Trophoblast cell (in vitro differentiated cells and primary cell): ENCODE measurements around the gene LIN7B.
A peak's percentile ranks its signal among the peaks of the same experiment; 100 is the strongest.

Experiments
- DNase-seq, 2 donors: peaks; one replicate each; pipeline ENCODE4 v3.0.0-alpha.2; 2016
- H2AFZ ChIP-seq: 2 replicates; pipeline ENCODE4 v1.6.1; 2013; ENCODE audit warnings: low read length, moderate library complexity, mild to moderate bottlenecking; ENCODE audit not compliant: insufficient read depth, poor library complexity
- H2AK5ac ChIP-seq: 2 replicates; pipeline ENCODE4 v1.6.1; 2013; ENCODE audit warnings: mild to moderate bottlenecking, low read length
- H2BK120ac ChIP-seq: 2 replicates; pipeline ENCODE4 v1.6.1; 2013; ENCODE audit warnings: low read length, mild to moderate bottlenecking, moderate library complexity; ENCODE audit not compliant: insufficient read depth, poor library complexity
- H2BK12ac ChIP-seq: 2 replicates; pipeline ENCODE4 v1.6.1; 2013; ENCODE audit warnings: mild to moderate bottlenecking, low read length, moderate library complexity
- H2BK5ac ChIP-seq: 2 replicates; pipeline ENCODE4 v1.6.1; 2013; ENCODE audit warnings: low read length, low read depth, moderate library complexity, mild to moderate bottlenecking; ENCODE audit not compliant: poor library complexity
- H3K14ac ChIP-seq: 2 replicates; pipeline ENCODE4 v1.6.1; 2013; ENCODE audit warnings: mild to moderate bottlenecking, low read length
- H3K18ac ChIP-seq: 2 replicates; pipeline ENCODE4 v1.6.1; 2013; ENCODE audit warnings: mild to moderate bottlenecking, low read length
- H3K23ac ChIP-seq: 2 replicates; pipeline ENCODE4 v1.6.1; 2013; ENCODE audit warnings: low read length
- H3K27ac ChIP-seq: 2 replicates; pipeline ENCODE4 v1.5.1; 2013; ENCODE audit warnings: low read depth, mild to moderate bottlenecking, inconsistent platforms, low read length, moderate library complexity
- H3K27me3 ChIP-seq: 2 replicates; pipeline ENCODE4 v1.6.1; 2013; ENCODE audit warnings: inconsistent platforms, mild to moderate bottlenecking, low read length, moderate library complexity; ENCODE audit not compliant: insufficient read depth
- H3K36me3 ChIP-seq, 2 experiments: 1 replicate in 1 of 2; 2 replicates in 1 of 2; pipeline ENCODE4 v1.6.1; 2013; ENCODE audit warnings: low read length in 2 of 2, mild to moderate bottlenecking in 2 of 2, moderate library complexity in 1 of 2; ENCODE audit not compliant: insufficient read depth in 2 of 2, control insufficient read depth in 1 of 2
- H3K4ac ChIP-seq: 2 replicates; pipeline ENCODE4 v1.6.1; 2013; ENCODE audit warnings: low read depth, mild to moderate bottlenecking, low read length, moderate library complexity
- H3K4me1 ChIP-seq, 2 experiments: 1 replicate in 1 of 2; 2 replicates in 1 of 2; pipeline ENCODE4 v1.6.1; 2013; ENCODE audit warnings: low read length in 2 of 2, mild to moderate bottlenecking in 2 of 2, moderate library complexity in 1 of 2; ENCODE audit not compliant: insufficient read depth in 2 of 2, control insufficient read depth in 1 of 2
- H3K4me2 ChIP-seq: 2 replicates; pipeline ENCODE4 v1.6.1; 2013; ENCODE audit warnings: inconsistent platforms, mild to moderate bottlenecking, low read length, moderate library complexity
- H3K4me3 ChIP-seq: 2 replicates; pipeline ENCODE4 v1.5.1; 2013; ENCODE audit warnings: mild to moderate bottlenecking, low read depth, low read length, inconsistent platforms
- H3K79me1 ChIP-seq: one replicate; pipeline ENCODE4 v1.6.1; 2013; ENCODE audit warnings: low read length
- H3K79me2 ChIP-seq: 2 replicates; pipeline ENCODE4 v1.6.1; 2013; ENCODE audit warnings: low read length, mild to moderate bottlenecking; ENCODE audit not compliant: control insufficient read depth, insufficient read depth, poor library complexity
- H3K9ac ChIP-seq: 2 replicates; pipeline ENCODE4 v1.6.1; 2013; ENCODE audit warnings: mild to moderate bottlenecking, low read length
- H3K9me3 ChIP-seq: 2 replicates; pipeline ENCODE4 v1.6.1; 2013; ENCODE audit warnings: low read depth, mild to moderate bottlenecking, control low read depth, inconsistent platforms, low read length; ENCODE audit not compliant: insufficient read depth
- H4K12ac ChIP-seq: 2 replicates; pipeline ENCODE4 v1.6.1; 2013; ENCODE audit warnings: low read depth, mild to moderate bottlenecking, low read length, moderate library complexity
- H4K8ac ChIP-seq: 2 replicates; pipeline ENCODE4 v1.6.1; 2013; ENCODE audit warnings: low read depth, mild to moderate bottlenecking, low read length, moderate library complexity
- H4K91ac ChIP-seq: one replicate; pipeline ENCODE4 v1.6.1; 2013; ENCODE audit warnings: low read depth, mild to moderate bottlenecking, low read length, moderate library complexity
- WGBS: extraction: QIAGEN DNeasy Blood & Tissue Kit; methylation state at CpG from one replicate; pipeline ENCODE4 v1.1.7; 2013; ENCODE audit warnings: missing lambda C conversion rate; ENCODE audit not compliant: insufficient read length, insufficient coverage; ENCODE audit errors: extremely low coverage; 5-methylcytosine and 5-hydroxymethylcytosine counted together

Gene LIN7B

GRCh38 chr19:49157445-49158224 is 43.5 kb downstream of the LIN7B start, which contains the start of gene TRPM4:
Gene TRPM4, plus strand, starts transcription at chr19:49157792. Its CDS starts 75 bp downstream, at chr19:49157867.
- no peaks in the 10 kb centered on the region for H3K27me3 ChIP-seq
- no peak within 1 kb of the TSS for H3K23ac ChIP-seq
- H3K9ac ChIP-seq = peak within 1 kb of the TSS; percentile 55
- peak within 1 kb of the TSS; percentile 68 for H3K4ac ChIP-seq
- H3K14ac ChIP-seq = peak within 1 kb of the TSS; percentile 91
- H4K8ac ChIP-seq = peak within 1 kb of the TSS; percentile 88
- peak within 1 kb of the TSS; percentile 94 for H4K91ac ChIP-seq
- H2BK5ac ChIP-seq = peak within 1 kb of the TSS; percentile 87
- peaks cover 10% of the 10 kb centered on the region for H3K79me1 ChIP-seq
- H2AK5ac ChIP-seq = peak within 1 kb of the TSS; percentile 61
- WGBS = no CpG with 5 or more reads among the region's 41 CpGs
- H3K27ac ChIP-seq = peak within 1 kb of the TSS; percentile 47
- H2AFZ ChIP-seq = peak within 1 kb of the TSS; percentile 92
- peak within 1 kb of the TSS; percentile 71 for H4K12ac ChIP-seq
- peaks cover 4% of the 10 kb centered on the region for H3K9me3 ChIP-seq
- peak within 1 kb of the TSS; percentile 92 for H3K18ac ChIP-seq
- H3K79me2 ChIP-seq = peaks cover 6% of the 10 kb centered on the region
- peak within 1 kb of the TSS; percentile 84 for H2BK12ac ChIP-seq
- peak within 1 kb of the TSS; percentile 76 for H3K4me2 ChIP-seq
- peak; percentile 89 to 94 for DNase-seq
- H2BK120ac ChIP-seq = peak within 1 kb of the TSS; percentile 85
- H3K4me3 ChIP-seq = peak within 1 kb of the TSS; percentile 78
- H3K4me1 ChIP-seq = peaks cover 8% of the 10 kb centered on the region in 2 experiments
- H3K36me3 ChIP-seq = no peaks in the 10 kb centered on the region

GRCh38 chr19:49160450-49161189 is 46.5 kb downstream of the LIN7B start:
- Histone ChIP-seq H3K4ac (no peak overlapping the region), H2BK120ac (no peak overlapping the region), H3K36me3 (peaks cover 0 to 2% of the 10 kb centered on the region in 2 experiments), H2AFZ (no peak overlapping the region), H3K79me2 (peaks cover 6% of the 10 kb centered on the region), H2AK5ac (no peak overlapping the region), H3K4me2 (no peak overlapping the region), H3K27ac (no peak overlapping the region), H4K91ac (no peak overlapping the region), H3K4me1 (peaks cover 8% of the 10 kb centered on the region in 2 experiments), H4K8ac (no peak overlapping the region), H3K79me1 (peaks cover 10% of the 10 kb centered on the region), H2BK5ac (no peak overlapping the region), H3K18ac (no peak overlapping the region), H3K4me3 (no peak overlapping the region), H4K12ac (no peak overlapping the region), H3K23ac (no peak overlapping the region), H3K14ac (no peak overlapping the region), H2BK12ac (no peak overlapping the region), H3K27me3 (no peaks in the 10 kb centered on the region), H3K9me3 (no peaks in the 10 kb centered on the region), H3K9ac (no peak overlapping the region)
- no peak for DNase-seq
- no CpG with 5 or more reads among the region's 13 CpGs for WGBS

DNA sequence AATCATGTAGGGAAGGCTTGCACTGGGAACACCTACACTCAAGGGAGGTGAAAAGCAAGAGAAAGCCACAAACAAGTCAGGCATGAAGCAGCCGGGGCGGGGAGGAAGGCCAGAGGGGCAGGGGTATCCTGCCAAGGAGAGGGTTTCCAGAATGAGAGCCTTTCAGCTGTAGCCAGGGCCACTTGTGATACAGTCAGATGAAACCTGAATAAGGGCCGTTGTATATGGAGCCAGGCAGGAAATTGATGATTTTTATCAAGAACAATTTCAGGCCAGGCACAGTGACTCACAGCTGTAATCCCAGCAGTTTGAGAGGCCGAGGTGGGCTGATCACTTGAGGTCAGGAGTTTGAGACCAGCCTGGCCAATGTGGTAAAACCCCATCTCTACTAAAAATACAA is 47.8 kb downstream of the LIN7B start:
- DNase-seq = no peak
- H3K9me3 ChIP-seq = no peaks in the 10 kb centered on the region
- H3K4ac ChIP-seq = no peak overlapping the region
- H3K4me1 ChIP-seq = peaks cover 8% of the 10 kb centered on the region in 2 experiments
- H3K4me2 ChIP-seq = no peak overlapping the region
- H3K79me2 ChIP-seq = peaks cover 6% of the 10 kb centered on the region
- H3K36me3 ChIP-seq = peaks cover 2 to 8% of the 10 kb centered on the region in 2 experiments
- H3K27me3 ChIP-seq = no peaks in the 10 kb centered on the region
- H2AK5ac ChIP-seq = no peak overlapping the region
- H2BK120ac ChIP-seq = no peak overlapping the region
- H2BK12ac ChIP-seq = no peak overlapping the region
- no peak overlapping the region for H3K14ac ChIP-seq
- H2AFZ ChIP-seq = no peak overlapping the region
- no peak overlapping the region for H4K12ac ChIP-seq
- WGBS = no CpG with 5 or more reads among the region's 4 CpGs
- no peak overlapping the region for H4K91ac ChIP-seq
- no peak overlapping the region for H3K27ac ChIP-seq
- H3K79me1 ChIP-seq = peaks cover 10% of the 10 kb centered on the region
- no peak overlapping the region for H2BK5ac ChIP-seq
- no peak overlapping the region for H4K8ac ChIP-seq
- no peak overlapping the region for H3K4me3 ChIP-seq
- no peak overlapping the region for H3K23ac ChIP-seq
- no peak overlapping the region for H3K9ac ChIP-seq
- no peak overlapping the region for H3K18ac ChIP-seq

- H3K9me3 ChIP-seq = no peaks in the 10 kb centered on the region
- peaks cover 14 to 17% of the 10 kb centered on the region in 2 experiments for H3K36me3 ChIP-seq
Observed at GRCh38 chr19:49165111-49165750, 51.1 kb downstream of the LIN7B start.

More at GRCh38 chr19:49165111-49165750, 51.1 kb downstream of the LIN7B start:
- H3K9ac ChIP-seq = no peak overlapping the region
- no peak overlapping the region for H3K18ac ChIP-seq
- no peaks in the 10 kb centered on the region for H3K4me1 ChIP-seq
- H4K91ac ChIP-seq = no peak overlapping the region
- no peak overlapping the region for H3K27ac ChIP-seq
- no peak overlapping the region for H3K4ac ChIP-seq
- H3K4me2 ChIP-seq = no peak overlapping the region
- no peak overlapping the region for H3K4me3 ChIP-seq
- no peak overlapping the region for H3K23ac ChIP-seq
- no peak overlapping the region for H3K14ac ChIP-seq
- H3K79me2 ChIP-seq = no peaks in the 10 kb centered on the region
- no peak overlapping the region for H2AK5ac ChIP-seq
- no peak overlapping the region for H2AFZ ChIP-seq
- H3K79me1 ChIP-seq = no peaks in the 10 kb centered on the region
- no peaks in the 10 kb centered on the region for H3K27me3 ChIP-seq
- no peak overlapping the region for H2BK5ac ChIP-seq
- H4K8ac ChIP-seq = no peak overlapping the region
- H2BK120ac ChIP-seq = no peak overlapping the region
- H4K12ac ChIP-seq = no peak overlapping the region
- no peak overlapping the region for H2BK12ac ChIP-seq
- no CpG with 5 or more reads among the region's 24 CpGs for WGBS
- DNase-seq = no peak
